Measurements from ENCODE around the gene LAMA5. TPM values are rescaled to one million over a fixed set of nuclear protein-coding genes. Genes with fewer than 3 reads are reported as not detected.

Gene LAMA5
- total and polyA plus RNA-seq, 2 experiments from 2014 or later = 162 to 168 TPM

- Histone ChIP-seq H3K4me1 (ENCODE audit: low read depth) (no peaks in the 10 kb centered on the region), H3K9me3 (ENCODE audit: low read depth) (no peaks in the 10 kb centered on the region), H3K36me3 (peaks cover 21% of the 10 kb centered on the region), H3K27ac (no peak overlapping the region), H3K4me3 (no peak overlapping the region), H3K27me3 (no peaks in the 10 kb centered on the region)
- no peak for DNase-seq (ENCODE audit: low read depth in 1 of 2, low spot score in 1 of 2)
- no peak for TF ChIP-seq CTCF (IDR thresholded peaks at IDR 0.05; ENCODE audit: low read depth, low read length)
Measured at GRCh38 chr20:62347151-62347404, 20.0 kb downstream of the LAMA5 start.

DNA sequence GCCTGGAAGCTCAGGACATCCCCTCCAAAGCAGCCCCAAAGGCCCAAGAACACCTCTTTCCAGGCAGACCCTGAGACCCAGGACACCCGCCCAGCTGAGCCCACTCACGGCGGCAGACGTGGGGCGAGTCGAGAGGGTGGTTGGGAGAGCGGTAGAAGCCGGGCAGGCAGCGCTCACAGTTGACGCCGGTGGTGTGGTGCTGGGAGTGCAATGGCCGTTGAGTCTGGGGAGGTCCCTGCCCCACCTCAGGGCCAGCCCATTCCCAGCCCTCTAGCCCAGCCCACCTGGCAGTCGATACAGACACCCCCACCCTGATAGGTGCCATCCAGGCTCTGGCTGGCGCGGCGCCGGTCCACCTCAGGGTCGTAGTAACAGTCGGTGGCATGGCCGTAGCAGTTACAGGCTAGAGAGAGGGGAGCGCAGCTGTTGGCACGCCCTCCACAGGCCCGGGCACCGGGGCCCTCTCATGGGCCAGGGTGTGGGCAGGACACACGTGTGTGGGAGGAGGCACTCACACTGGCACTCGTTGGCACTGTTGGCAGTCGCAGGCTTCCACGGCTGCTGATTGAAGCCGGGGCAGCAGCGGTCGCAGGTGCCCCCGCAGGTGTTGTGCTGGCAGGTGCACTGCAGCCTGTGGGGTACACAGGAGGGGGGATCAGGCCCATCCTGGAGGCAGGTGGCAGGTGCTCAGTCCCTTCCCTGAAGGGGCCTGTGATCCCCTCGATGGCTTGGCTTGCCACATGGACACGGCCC, 20.5 kb downstream of the LAMA5 start:
- peaks cover 21% of the 10 kb centered on the region for H3K36me3 ChIP-seq
- H3K4me3 ChIP-seq = no peak overlapping the region
- TF ChIP-seq CTCF (IDR thresholded peaks at IDR 0.05; ENCODE audit: low read depth, low read length) = no peak
- no peaks in the 10 kb centered on the region for H3K4me1 ChIP-seq (ENCODE audit: low read depth)
- no peaks in the 10 kb centered on the region for H3K27me3 ChIP-seq
- H3K27ac ChIP-seq = no peak overlapping the region
- H3K9me3 ChIP-seq (ENCODE audit: low read depth) = no peaks in the 10 kb centered on the region
- no peak for DNase-seq (ENCODE audit: low read depth in 1 of 2, low spot score in 1 of 2)

DNA sequence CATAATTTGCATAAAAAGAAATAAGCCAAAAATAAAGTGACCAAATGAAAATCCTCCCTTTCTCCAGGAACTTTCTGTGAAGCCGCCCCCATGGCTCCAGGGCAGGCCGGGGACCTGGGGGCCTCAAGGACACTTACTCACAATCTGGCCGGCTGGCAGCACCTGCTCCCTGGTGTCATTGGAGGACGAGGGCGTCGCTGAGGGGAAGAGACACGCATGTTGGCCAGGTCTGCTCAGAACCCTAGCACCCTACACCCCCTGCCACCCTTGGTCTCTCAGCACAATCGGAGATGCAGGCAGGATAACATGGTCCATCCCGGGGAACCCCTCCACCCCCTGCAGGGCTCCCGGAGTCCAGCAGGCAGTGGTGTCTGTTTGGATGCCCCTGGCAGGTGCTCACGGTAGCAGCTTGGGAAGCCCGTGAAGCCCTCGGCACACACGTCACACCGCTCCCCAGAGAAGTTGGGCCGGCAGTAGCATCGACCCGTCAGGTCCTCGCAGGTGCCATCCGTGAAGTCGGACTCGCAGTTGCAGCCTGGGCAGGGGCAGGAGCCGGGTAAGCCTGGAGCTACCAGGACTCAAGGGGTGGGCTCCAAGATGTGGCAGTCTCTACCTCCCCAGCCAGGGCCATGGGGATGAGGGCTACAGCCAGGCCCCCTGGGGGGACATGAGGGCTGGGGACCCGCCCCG, 21.3 kb downstream of the LAMA5 start:
- peaks cover 18% of the 10 kb centered on the region for H3K36me3 ChIP-seq
- DNase-seq (ENCODE audit: low read depth in 1 of 2, low spot score in 1 of 2) = no peak
- no peak for TF ChIP-seq CTCF (IDR thresholded peaks at IDR 0.05; ENCODE audit: low read depth, low read length)
- no peaks in the 10 kb centered on the region for H3K4me1 ChIP-seq (ENCODE audit: low read depth)
- H3K4me3 ChIP-seq = no peak overlapping the region
- no peaks in the 10 kb centered on the region for H3K27me3 ChIP-seq
- H3K27ac ChIP-seq = no peak overlapping the region
- no peaks in the 10 kb centered on the region for H3K9me3 ChIP-seq (ENCODE audit: low read depth)

GRCh38 chr20:62344782-62345181, 22.3 kb downstream of the LAMA5 start:
- no peaks in the 10 kb centered on the region for H3K4me1 ChIP-seq (ENCODE audit: low read depth)
- H3K9me3 ChIP-seq (ENCODE audit: low read depth) = no peaks in the 10 kb centered on the region
- no peak for TF ChIP-seq CTCF (IDR thresholded peaks at IDR 0.05; ENCODE audit: low read depth, low read length)
- no peak overlapping the region for H3K27ac ChIP-seq
- H3K36me3 ChIP-seq = peaks cover 20% of the 10 kb centered on the region
- H3K27me3 ChIP-seq = no peaks in the 10 kb centered on the region
- no peak for DNase-seq (ENCODE audit: low read depth in 1 of 2, low spot score in 1 of 2)
- no peak overlapping the region for H3K4me3 ChIP-seq

DNA sequence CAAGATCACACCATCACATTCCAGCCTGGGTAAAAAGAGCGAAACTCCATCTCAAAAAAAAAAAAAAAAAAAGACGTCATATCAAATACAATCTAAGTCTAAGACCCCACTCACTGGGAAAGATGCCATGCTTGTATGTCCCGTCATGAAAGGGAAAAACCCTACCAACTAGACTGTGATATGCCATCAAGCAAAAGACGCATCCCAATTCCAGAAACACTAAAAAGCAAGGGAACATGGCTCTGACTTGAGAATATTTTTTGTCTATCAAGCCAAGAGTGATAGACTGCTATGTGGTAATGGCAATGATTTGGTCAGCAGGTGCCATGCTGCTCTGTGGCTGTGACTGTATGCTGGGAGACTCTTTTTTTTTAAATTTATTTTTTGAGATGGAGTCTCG, 23.0 kb downstream of the LAMA5 start:
- Histone ChIP-seq H3K27me3 (no peaks in the 10 kb centered on the region), H3K9me3 (ENCODE audit: low read depth) (no peaks in the 10 kb centered on the region), H3K4me1 (ENCODE audit: low read depth) (no peaks in the 10 kb centered on the region), H3K4me3 (no peak overlapping the region), H3K27ac (no peak overlapping the region), H3K36me3 (peaks cover 23% of the 10 kb centered on the region)
- TF ChIP-seq CTCF (IDR thresholded peaks at IDR 0.05; ENCODE audit: low read depth, low read length) = no peak
- DNase-seq (ENCODE audit: low read depth in 1 of 2, low spot score in 1 of 2) = no peak
